Measurements from ENCODE around the gene CBLB. TPM values are rescaled to one million over a fixed set of nuclear protein-coding genes. Genes with fewer than 3 reads are reported as not detected.

CBLB gene
- total and polyA plus RNA-seq, 2 of the 4 experiments (the other 2 are of a cell fraction): 10.1 to 20.1 TPM

- POLR2A ChIA-PET (ENCODE audit: unreplicated experiment): no interaction called here
- Histone ChIP-seq H2BK15ac (ENCODE audit: low read depth, low read length) (no peak overlapping the region), H4K8ac (ENCODE audit: low read depth in 2 of 2, low read length in 2 of 2) (no peak overlapping the region), H2BK5ac (ENCODE audit: low read depth, low read length, poor library complexity, severe bottlenecking) (peak overlapping the region; percentile 1), H2AK5ac (ENCODE audit: low read depth, low read length) (no peak overlapping the region), H3K79me1 (ENCODE audit: low read depth in 1 of 2, low read length in 2 of 2) (peaks cover 14 to 17% of the 10 kb centered on the region in 2 experiments), H3K4me1 (ENCODE audit: control insufficient read depth, insufficient read depth, low read length) (peaks cover 10% of the 10 kb centered on the region), H3K18ac (ENCODE audit: low read depth, low read length) (no peak overlapping the region), H3K14ac (replicated peaks; ENCODE audit: low read depth, low read length) (no peak overlapping the region), H3K4me2 (ENCODE audit: low read depth, low read length) (peak overlapping the region; percentile 29; the same call in 1 of the 2 replicates), H3K56ac (ENCODE audit: extremely low read depth, insufficient read depth, low read length) (no peak overlapping the region), H3K23ac (ENCODE audit: low read depth, low read length) (no peak overlapping the region), H2AFZ (replicated peaks; ENCODE audit: low read length, poor library complexity) (no peak overlapping the region), H3K27me3 (ENCODE audit: control insufficient read depth, insufficient read depth, low read length) (no peaks in the 10 kb centered on the region), H3K9me1 (ENCODE audit: insufficient read depth, low read length) (peaks cover 10% of the 10 kb centered on the region), H3K27ac (ENCODE audit: insufficient read depth, low read length) (no peak overlapping the region), H4K20me1 (ENCODE audit: insufficient read depth, low read length) (peaks cover 10% of the 10 kb centered on the region; the same call in 1 of the 2 replicates), H3K4ac (ENCODE audit: low read depth, low read length) (no peak overlapping the region), H2AK9ac (replicated peaks; ENCODE audit: low read depth, low read length, poor library complexity) (no peak overlapping the region), H2BK120ac (ENCODE audit: low read depth, low read length) (no peak overlapping the region), H4K5ac (ENCODE audit: low read depth, low read length) (no peak overlapping the region), H3K36me3 (ENCODE audit: control insufficient read depth, insufficient read depth, low read length) (no peaks in the 10 kb centered on the region), H3K9me3 (ENCODE audit: control insufficient read depth, insufficient read depth, low read length) (no peaks in the 10 kb centered on the region), H2BK20ac (ENCODE audit: low read depth, low read length) (no peak overlapping the region), H3K9ac (ENCODE audit: low read depth, low read length) (no peak overlapping the region), H4K91ac (ENCODE audit: insufficient read depth, low read depth, low read length) (no peak overlapping the region), H3K4me3 (ENCODE audit: insufficient read depth, low read depth, low read length) (no peak overlapping the region)
- BruUV-seq (replicated peaks): no TSS peak
- intact Hi-C loops (cut with micrococcal nuclease) (loop anchor here (2.0 kb wide), 1 partner anchor 16 kb away; no protein-coding TSS in a partner anchor), dilution Hi-C loops (cut with HindIII; ENCODE audit: low sequenced_read_pairs, unreplicated experiment) (no loop called here), in situ Hi-C loops (cut with MboI; ENCODE audit: low sequenced_read_pairs) (no loop called here)
- WGBS, 2 experiments (ENCODE audit: extremely low coverage in 2 of 2, insufficient read length in 1 of 2): 100% methylated on average over 1 of the region's 2 CpGs; no CpG with 5 or more reads in 1 of the 2 experiments
- ATAC-seq (ENCODE audit: low read depth) (no peak), DNase-seq (no peak)
- CTCF ChIA-PET: no interaction called here
- no peak for TF ChIP-seq MXI1 (IDR thresholded peaks at IDR 0.05; ENCODE audit: borderline replicate concordance, low read depth, low read length)
- no peak for TF ChIP-seq ELK1 (IDR thresholded peaks at IDR 0.05; ENCODE audit: borderline replicate concordance, low read depth, low read length)
- TF ChIP-seq CEBPB (IDR thresholded peaks at IDR 0.05; ENCODE audit: low read depth, low read length): no peak
- no peak for TF ChIP-seq SMC3 (IDR thresholded peaks at IDR 0.05; ENCODE audit: low read depth, low read length)
- TF ChIP-seq MAZ (IDR thresholded peaks at IDR 0.05; ENCODE audit: borderline replicate concordance, low read depth, low read length): no peak
- TF ChIP-seq CTCF (conservative IDR thresholded peaks at IDR 0.05; ENCODE audit: low read depth, low read length): no peak
- TF ChIP-seq FOS (IDR thresholded peaks at IDR 0.05; ENCODE audit: low read depth, low read length): no peak
- no peak for TF ChIP-seq NFE2L2 (IDR thresholded peaks at IDR 0.05; ENCODE audit: low read depth, low read length)
- no peak for TF ChIP-seq RFX5 (IDR thresholded peaks at IDR 0.05; ENCODE audit: low read depth, low read length)
- no peak for TF ChIP-seq POLR2A (IDR thresholded peaks at IDR 0.05; ENCODE audit: low read depth, low read length)
Observed at GRCh38 chr3:105793040-105793439, 75.8 kb downstream of the CBLB start.
